Fibroblast of lung (primary cell): ENCODE data around the gene HTR1D.

Source experiments
- EZH2 ChIP-seq: IDR thresholded peaks from 2 replicates; pipeline ENCODE4 v1.5.1; 2012; ENCODE audit warnings: low read length, control low read depth, mild to moderate bottlenecking; ENCODE audit errors: missing control alignments
- TF ChIP-seq, protein P1 (sequence below), 2 donors: IDR thresholded peaks in 1 of 2; conservative IDR thresholded peaks in 1 of 2; 1 replicate in 1 of 2; 2 replicates in 1 of 2; pipeline ENCODE4 v1.5.1; 2011 to 2012; ENCODE audit warnings: low read length in 2 of 2, control low read depth in 1 of 2, inconsistent platforms in 1 of 2, low read depth in 1 of 2, mild to moderate bottlenecking in 1 of 2

GRCh38 chr1:23166854-23167253 is 50.4 kb downstream of the HTR1D start:
- TF ChIP-seq, protein P1, sequence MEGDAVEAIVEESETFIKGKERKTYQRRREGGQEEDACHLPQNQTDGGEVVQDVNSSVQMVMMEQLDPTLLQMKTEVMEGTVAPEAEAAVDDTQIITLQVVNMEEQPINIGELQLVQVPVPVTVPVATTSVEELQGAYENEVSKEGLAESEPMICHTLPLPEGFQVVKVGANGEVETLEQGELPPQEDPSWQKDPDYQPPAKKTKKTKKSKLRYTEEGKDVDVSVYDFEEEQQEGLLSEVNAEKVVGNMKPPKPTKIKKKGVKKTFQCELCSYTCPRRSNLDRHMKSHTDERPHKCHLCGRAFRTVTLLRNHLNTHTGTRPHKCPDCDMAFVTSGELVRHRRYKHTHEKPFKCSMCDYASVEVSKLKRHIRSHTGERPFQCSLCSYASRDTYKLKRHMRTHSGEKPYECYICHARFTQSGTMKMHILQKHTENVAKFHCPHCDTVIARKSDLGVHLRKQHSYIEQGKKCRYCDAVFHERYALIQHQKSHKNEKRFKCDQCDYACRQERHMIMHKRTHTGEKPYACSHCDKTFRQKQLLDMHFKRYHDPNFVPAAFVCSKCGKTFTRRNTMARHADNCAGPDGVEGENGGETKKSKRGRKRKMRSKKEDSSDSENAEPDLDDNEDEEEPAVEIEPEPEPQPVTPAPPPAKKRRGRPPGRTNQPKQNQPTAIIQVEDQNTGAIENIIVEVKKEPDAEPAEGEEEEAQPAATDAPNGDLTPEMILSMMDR (conservative IDR thresholded peaks at IDR 0.05 in 1 of 2, IDR thresholded peaks at IDR 0.05 in 1 of 2; ENCODE audit: low read depth in 1 of 2, low read length in 2 of 2) = no peak
- TF ChIP-seq EZH2 = no peak
